ENCODE data around the gene FER1L5.

GRCh38 chr2:96637385-96638143 is 5.0 kb upstream of the FER1L5 start:
- no peak for TF ChIP-seq POLR2A (IDR thresholded peaks at IDR 0.05)
- TF ChIP-seq, protein P1, sequence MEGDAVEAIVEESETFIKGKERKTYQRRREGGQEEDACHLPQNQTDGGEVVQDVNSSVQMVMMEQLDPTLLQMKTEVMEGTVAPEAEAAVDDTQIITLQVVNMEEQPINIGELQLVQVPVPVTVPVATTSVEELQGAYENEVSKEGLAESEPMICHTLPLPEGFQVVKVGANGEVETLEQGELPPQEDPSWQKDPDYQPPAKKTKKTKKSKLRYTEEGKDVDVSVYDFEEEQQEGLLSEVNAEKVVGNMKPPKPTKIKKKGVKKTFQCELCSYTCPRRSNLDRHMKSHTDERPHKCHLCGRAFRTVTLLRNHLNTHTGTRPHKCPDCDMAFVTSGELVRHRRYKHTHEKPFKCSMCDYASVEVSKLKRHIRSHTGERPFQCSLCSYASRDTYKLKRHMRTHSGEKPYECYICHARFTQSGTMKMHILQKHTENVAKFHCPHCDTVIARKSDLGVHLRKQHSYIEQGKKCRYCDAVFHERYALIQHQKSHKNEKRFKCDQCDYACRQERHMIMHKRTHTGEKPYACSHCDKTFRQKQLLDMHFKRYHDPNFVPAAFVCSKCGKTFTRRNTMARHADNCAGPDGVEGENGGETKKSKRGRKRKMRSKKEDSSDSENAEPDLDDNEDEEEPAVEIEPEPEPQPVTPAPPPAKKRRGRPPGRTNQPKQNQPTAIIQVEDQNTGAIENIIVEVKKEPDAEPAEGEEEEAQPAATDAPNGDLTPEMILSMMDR (IDR thresholded peaks at IDR 0.05), result no peak
